Measurements from ENCODE around the gene ZFC3H1.
"Not testable (repeated sequence)": the region's sequence is repeated elsewhere in the genome, so short reads cannot be mapped to it uniquely, and the experiment has no call there.

ZFC3H1 gene, protein sequence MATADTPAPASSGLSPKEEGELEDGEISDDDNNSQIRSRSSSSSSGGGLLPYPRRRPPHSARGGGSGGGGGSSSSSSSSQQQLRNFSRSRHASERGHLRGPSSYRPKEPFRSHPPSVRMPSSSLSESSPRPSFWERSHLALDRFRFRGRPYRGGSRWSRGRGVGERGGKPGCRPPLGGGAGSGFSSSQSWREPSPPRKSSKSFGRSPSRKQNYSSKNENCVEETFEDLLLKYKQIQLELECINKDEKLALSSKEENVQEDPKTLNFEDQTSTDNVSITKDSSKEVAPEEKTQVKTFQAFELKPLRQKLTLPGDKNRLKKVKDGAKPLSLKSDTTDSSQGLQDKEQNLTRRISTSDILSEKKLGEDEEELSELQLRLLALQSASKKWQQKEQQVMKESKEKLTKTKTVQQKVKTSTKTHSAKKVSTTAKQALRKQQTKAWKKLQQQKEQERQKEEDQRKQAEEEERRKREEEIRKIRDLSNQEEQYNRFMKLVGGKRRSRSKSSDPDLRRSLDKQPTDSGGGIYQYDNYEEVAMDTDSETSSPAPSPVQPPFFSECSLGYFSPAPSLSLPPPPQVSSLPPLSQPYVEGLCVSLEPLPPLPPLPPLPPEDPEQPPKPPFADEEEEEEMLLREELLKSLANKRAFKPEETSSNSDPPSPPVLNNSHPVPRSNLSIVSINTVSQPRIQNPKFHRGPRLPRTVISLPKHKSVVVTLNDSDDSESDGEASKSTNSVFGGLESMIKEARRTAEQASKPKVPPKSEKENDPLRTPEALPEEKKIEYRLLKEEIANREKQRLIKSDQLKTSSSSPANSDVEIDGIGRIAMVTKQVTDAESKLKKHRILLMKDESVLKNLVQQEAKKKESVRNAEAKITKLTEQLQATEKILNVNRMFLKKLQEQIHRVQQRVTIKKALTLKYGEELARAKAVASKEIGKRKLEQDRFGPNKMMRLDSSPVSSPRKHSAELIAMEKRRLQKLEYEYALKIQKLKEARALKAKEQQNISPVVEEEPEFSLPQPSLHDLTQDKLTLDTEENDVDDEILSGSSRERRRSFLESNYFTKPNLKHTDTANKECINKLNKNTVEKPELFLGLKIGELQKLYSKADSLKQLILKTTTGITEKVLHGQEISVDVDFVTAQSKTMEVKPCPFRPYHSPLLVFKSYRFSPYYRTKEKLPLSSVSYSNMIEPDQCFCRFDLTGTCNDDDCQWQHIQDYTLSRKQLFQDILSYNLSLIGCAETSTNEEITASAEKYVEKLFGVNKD (N-terminal part only)

DNA sequence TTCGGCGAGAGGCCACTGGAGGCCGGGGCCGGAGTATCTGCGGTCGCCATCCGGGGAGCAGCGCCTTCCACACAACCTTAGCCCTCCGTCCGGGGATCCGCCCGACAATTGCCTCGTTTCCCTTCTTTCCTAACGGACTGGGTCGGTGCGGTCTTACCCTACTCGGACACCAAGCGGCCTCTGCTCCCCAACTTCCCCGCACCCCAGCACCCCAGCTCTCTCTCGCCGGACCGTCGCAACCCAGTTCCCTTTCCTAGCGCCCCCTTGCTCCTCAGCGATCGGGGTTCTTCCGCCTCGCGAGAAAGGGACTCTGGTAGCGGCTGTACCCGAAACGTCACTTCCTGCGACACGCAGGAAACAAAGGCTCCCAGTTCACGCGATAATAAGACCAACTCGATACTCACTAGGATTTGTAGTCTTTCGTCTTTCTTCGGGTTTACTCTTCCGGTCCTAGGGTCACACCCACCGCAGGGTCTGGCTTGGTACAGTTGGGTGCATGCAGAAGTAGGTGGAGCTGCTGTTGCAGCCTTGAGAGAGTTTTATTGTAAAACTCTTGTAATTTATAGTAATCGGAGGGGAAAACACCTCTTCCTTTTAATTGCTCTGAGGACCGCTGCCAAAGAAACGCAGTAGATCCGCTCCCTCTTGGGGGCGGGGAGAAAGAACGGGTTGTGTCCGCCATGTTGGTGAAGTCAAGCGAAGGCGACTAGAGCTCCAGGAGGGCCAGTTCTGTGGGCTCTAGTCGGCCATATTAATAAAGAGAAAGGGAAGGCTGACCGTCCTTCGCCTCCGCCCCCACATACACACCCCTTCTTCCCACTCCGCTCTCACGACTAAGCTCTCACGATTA, at the start of gene ZFC3H1, which contains the start of gene THAP2:
TSS of gene ZFC3H1 (minus strand) at position 288 of the 850 bp plus-strand sequence. CDS start at position 50, 238 bp downstream.
TSS of gene THAP2 (plus strand) at position 741 of the 850 bp plus-strand sequence. CDS start 209 bp downstream, outside the sequence.
- DNase-seq (ENCODE audit: low read depth), result peak; percentile 86

DNA sequence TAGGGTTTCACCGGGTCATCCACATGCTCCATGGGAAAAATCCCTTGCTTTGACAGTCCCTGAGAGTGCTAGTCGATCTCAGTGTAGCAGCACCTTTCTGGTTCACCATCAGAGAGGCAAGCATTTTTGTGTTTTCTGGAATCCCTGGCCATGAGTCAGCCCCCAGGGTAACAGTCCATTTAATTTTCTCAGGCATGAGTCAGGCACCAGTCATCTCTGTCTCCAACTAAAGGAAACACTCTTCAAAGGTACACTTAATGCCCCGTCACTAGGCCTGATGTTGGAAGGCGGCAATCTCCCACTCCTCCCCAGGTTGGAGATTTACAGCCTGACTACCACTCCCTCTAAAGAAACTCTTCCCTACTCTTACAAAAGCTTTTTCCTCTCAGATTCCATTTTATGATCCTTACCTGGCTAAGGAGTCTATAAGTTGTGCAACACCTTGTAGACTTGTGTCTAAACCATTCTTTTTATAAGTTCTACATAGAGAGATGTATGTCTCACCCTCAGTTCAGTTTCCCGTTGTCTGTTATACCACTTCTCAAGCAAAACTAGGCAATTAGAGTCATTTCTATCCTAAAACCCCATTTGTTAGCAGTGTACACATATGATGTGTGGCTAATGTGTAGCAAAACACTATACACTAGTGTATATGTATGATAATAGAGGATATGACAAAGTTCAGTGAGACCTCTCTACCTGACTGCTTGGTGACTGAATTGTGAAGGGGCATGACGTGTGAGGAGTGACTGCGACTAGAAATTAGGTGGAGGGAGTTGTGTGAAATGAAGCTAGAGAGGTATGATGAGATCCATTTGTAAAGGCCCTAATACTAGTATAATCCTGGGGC, 46.9 kb upstream of the ZFC3H1 start:
- no peak for DNase-seq (ENCODE audit: low read depth)

DNA sequence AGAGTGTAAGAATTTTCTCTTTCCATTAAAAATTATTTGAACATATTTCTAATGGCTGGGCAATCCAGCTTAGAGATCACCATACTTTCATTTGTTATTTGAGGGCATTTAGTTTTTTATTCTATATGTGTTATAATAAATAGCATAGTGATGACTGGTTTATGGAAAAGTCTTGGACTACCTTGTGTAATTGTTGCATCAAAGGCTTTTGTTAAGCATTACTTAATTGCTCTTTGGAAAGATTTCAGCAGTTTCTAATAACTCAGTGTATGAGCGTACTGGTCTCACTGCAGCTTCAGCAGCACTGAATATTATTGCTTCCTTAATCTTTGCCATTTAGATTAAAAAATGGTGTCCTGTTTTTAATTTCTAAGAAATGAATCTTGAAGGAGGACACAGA, 45.0 kb upstream of the ZFC3H1 start:
- no peak for DNase-seq (ENCODE audit: low read depth)

GRCh38 chr12:71704920-71705319, 41.3 kb upstream of the ZFC3H1 start:
- no peak for DNase-seq (ENCODE audit: low read depth)

GRCh38 chr12:71703206-71703605, 39.6 kb upstream of the ZFC3H1 start:
- no peak for DNase-seq (ENCODE audit: low read depth)

DNA sequence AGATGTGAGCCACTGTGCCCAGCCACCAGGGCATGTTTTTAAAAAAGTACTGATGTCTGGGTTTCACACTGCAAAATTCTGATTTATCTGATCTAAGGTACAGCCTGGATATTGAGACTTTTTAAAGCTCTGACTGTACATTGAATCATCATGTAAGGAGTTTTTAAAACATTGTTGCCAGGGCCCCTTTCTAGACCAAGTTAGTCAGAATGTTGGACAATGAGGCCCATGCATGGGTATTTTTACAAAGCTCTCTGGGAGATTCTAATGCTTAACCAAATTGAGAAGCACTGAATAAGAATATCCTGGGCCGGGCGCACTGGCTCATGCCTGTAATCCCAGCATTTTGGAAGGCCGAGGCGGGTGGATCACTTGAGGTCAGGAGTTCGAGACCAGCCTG, 38.9 kb upstream of the ZFC3H1 start:
- no peak for DNase-seq (ENCODE audit: low read depth)

- DNase-seq (ENCODE audit: low read depth), result not testable (repeated sequence)
These were observed 38.5 kb upstream of the ZFC3H1 start for GRCh38 chr12:71702181-71702580.

- DNase-seq (ENCODE audit: low read depth), result no peak
These were observed 32.1 kb upstream of the ZFC3H1 start for GRCh38 chr12:71695782-71696181.

- no peak for DNase-seq (ENCODE audit: low read depth)
These were observed 30.6 kb upstream of the ZFC3H1 start for GRCh38 chr12:71694099-71694820.

- not testable (repeated sequence) for DNase-seq (ENCODE audit: low read depth)
These were observed 30.0 kb upstream of the ZFC3H1 start for GRCh38 chr12:71693651-71694050.

DNA sequence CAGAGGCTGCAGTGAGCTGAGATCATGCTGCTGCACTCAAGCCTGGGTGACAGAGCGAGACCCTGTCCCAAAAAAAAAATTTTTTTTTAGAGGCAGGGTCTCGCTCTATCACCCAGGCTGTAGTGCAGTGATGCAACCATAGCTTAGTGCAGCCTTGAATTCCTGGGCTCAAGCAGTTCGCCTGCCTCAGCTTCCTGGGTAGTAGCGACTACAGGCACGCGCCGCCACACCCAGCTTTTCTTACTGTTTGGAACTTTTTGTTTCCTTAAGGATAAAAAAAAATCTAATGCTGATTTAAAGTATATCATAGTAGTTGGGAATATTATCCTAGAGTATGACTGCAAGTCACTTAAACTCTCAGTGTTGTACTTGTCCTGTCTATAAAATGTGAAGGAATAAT, 29.5 kb upstream of the ZFC3H1 start:
- DNase-seq (ENCODE audit: low read depth), result no peak

- DNase-seq (ENCODE audit: low read depth), result no peak
These were observed 28.0 kb upstream of the ZFC3H1 start for GRCh38 chr12:71691504-71692129.

- no peak for DNase-seq (ENCODE audit: low read depth)
These were observed 25.4 kb upstream of the ZFC3H1 start for GRCh38 chr12:71688961-71689570.

- DNase-seq (ENCODE audit: low read depth), result not testable (repeated sequence)
These were observed 23.5 kb upstream of the ZFC3H1 start for GRCh38 chr12:71687172-71687571.

- DNase-seq (ENCODE audit: low read depth), result no peak
These were observed 23.0 kb upstream of the ZFC3H1 start for GRCh38 chr12:71686658-71687025.

GRCh38 chr12:71685914-71686657, 22.4 kb upstream of the ZFC3H1 start, which contains the start of gene TMEM19:
TMEM19 (plus strand) TSS chr12:71686082; CDS start chr12:71686681, 599 bp downstream.
- DNase-seq (ENCODE audit: low read depth), result peak; percentile 74

DNA sequence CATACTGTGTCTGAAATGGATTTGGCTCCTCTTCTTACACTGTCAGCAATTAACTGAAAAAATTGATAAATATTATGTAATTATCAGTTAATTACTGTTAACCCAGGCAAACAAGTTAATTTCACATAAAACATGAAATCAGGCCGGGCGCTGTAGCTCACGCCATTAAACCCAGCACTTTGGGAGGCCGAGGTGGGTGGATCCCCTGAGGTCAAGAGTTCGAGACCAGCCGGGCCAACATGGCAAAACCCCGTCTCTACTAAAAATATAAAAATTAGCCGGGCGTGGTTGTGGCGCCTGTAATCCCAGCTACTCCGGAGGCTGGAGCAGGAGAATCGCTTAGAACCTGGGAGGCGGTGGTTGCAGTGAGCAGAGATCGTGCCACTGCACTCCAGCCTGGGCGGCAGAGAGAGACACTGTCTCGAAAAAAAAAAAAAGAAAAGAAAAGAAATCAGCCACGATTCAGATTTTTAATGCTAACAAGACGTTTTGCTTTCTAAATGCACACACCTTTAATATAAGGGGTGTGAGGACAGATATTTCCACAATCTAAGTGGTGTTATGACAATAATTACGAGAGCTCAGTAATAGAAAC, 21.8 kb upstream of the ZFC3H1 start:
- no peak for DNase-seq (ENCODE audit: low read depth)
